B cell (primary cell): Measurements from ENCODE around the gene CDC5L. TPM values are rescaled to one million over a fixed set of nuclear protein-coding genes. Genes with fewer than 3 reads are reported as not detected.

Experiments
- ATAC-seq: fragments of 200-7000 bp; cut with Tn5 transposase; one replicate; pipeline ENCODE4 v1.10.0; 2021; ENCODE audit warnings: low read depth, mild to moderate bottlenecking, moderate number of reproducible peaks, moderate library complexity
- CTCF ChIA-PET: fragments of 350-600 bp; sonication (Branson Sonifier 250); formaldehyde crosslinking; loops from one replicate; lab custom pipeline; 2021; ENCODE audit warnings: antibody characterized with exemption, inconsistent platforms; lab: Charles Lee
- POLR2A ChIA-PET: fragments of 350-600 bp; sonication (Branson Sonifier 250); formaldehyde crosslinking; loops from one replicate; lab custom pipeline; 2021; ENCODE audit warnings: antibody characterized with exemption; lab: Charles Lee
- DNase-seq: peaks from one replicate; pipeline ENCODE4 v3.0.0; 2013
- H2AFZ ChIP-seq: 2 replicates; pipeline ENCODE4 v1.6.1; 2012; ENCODE audit warnings: mild to moderate bottlenecking, low read depth, low read length; ENCODE audit not compliant: insufficient read depth, poor library complexity, severe bottlenecking
- H3K27ac ChIP-seq, 2 donors: 1 replicate in 1 of 2; 2 replicates in 1 of 2; pipeline ENCODE4 v1.5.1; 2012 to 2013; ENCODE audit warnings: low read length in 2 of 2, mild to moderate bottlenecking in 2 of 2, moderate library complexity in 1 of 2
- H3K27me3 ChIP-seq, 4 experiments: fragments of 200-600 bp in 1 of 4; sonication (generic) in 1 of 4; replicated peaks in 1 of 4; 1 replicate in 2 of 4; 2 replicates in 2 of 4; pipeline versions ENCODE4 v1.6.1 to v1.7.0; 2013 to 2016; ENCODE audit warnings: low read length in 3 of 4, mild to moderate bottlenecking in 2 of 4, mixed read lengths in 1 of 4, moderate library complexity in 1 of 4; ENCODE audit not compliant: insufficient read depth in 4 of 4, control insufficient read depth in 3 of 4; ENCODE audit errors: control extremely low read depth in 1 of 4
- H3K36me3 ChIP-seq, 2 experiments: replicated peaks in 1 of 2; 1 replicate in 1 of 2; 2 replicates in 1 of 2; pipeline versions ENCODE4 v1.6.1 to v1.7.1; 2013; ENCODE audit warnings: low read length in 1 of 2; ENCODE audit not compliant: insufficient read depth in 2 of 2, control insufficient read depth in 1 of 2; ENCODE audit errors: control extremely low read depth in 1 of 2, extremely low read depth in 1 of 2
- H3K4me1 ChIP-seq, 2 donors: fragments of 200-600 bp in 1 of 2; sonication (generic) in 1 of 2; 1 replicate in 1 of 2; 2 replicates in 1 of 2; pipeline versions ENCODE4 v1.5.1 to v1.6.1; 2013 to 2017; ENCODE audit warnings: low read length in 2 of 2; ENCODE audit not compliant: control insufficient read depth in 2 of 2, insufficient read depth in 2 of 2
- H3K4me2 ChIP-seq: replicated peaks from 2 replicates; pipeline ENCODE3; 2012; ENCODE audit warnings: mild to moderate bottlenecking, low read depth, low read length; ENCODE audit not compliant: poor library complexity, severe bottlenecking
- H3K4me3 ChIP-seq, 5 experiments: fragments of 200-600 bp in 1 of 5; sonication (generic) in 1 of 5; 1 replicate in 3 of 5; 2 replicates in 2 of 5; pipeline versions ENCODE4 v1.5.1 to v1.7.0; 2011 to 2016; ENCODE audit warnings: low read length in 4 of 5, mild to moderate bottlenecking in 4 of 5, low read depth in 2 of 5, control low read depth in 1 of 5, moderate library complexity in 1 of 5; ENCODE audit not compliant: insufficient read depth in 1 of 5; ENCODE audit errors: control extremely low read depth in 1 of 5, extremely low read depth in 1 of 5
- H3K79me2 ChIP-seq: fragments of 200-600 bp; sonication (generic); one replicate; pipeline ENCODE4 v1.6.0; 2016; ENCODE audit warnings: low read length; ENCODE audit not compliant: control insufficient read depth, insufficient read depth
- H3K9ac ChIP-seq: fragments of 200-600 bp; sonication (generic); 2 replicates; pipeline ENCODE4 v1.6.1; 2017; ENCODE audit warnings: mild to moderate bottlenecking, low read length, moderate library complexity
- H3K9me3 ChIP-seq, 3 donors: one replicate each; pipeline versions ENCODE4 v1.6.1 to v1.7.1; 2013; ENCODE audit warnings: low read length in 2 of 3; ENCODE audit not compliant: control insufficient read depth in 2 of 3, insufficient read depth in 1 of 3; ENCODE audit errors: control extremely low read depth in 1 of 3
- H4K20me1 ChIP-seq: 2 replicates; pipeline ENCODE4 v1.6.0; 2012; ENCODE audit warnings: mild to moderate bottlenecking, low read length; ENCODE audit not compliant: insufficient read depth, control insufficient read depth, poor library complexity, severe bottlenecking
- H3K27ac Mint-ChIP-seq: one replicate; pipeline ENCODE4 v1.8.0; 2021; ENCODE audit warnings: mixed read lengths
- H3K27me3 Mint-ChIP-seq: one replicate; pipeline ENCODE4 v1.8.0; 2021; ENCODE audit warnings: mixed read lengths
- H3K4me1 Mint-ChIP-seq: one replicate; pipeline ENCODE4 v1.8.0; 2021; ENCODE audit warnings: mixed read lengths
- H3K4me3 Mint-ChIP-seq: one replicate; pipeline ENCODE4 v1.8.0; 2021; ENCODE audit warnings: mixed read lengths
- H3K9me3 Mint-ChIP-seq: one replicate; pipeline ENCODE4 v1.8.0; 2022; ENCODE audit warnings: mixed read lengths; ENCODE audit not compliant: insufficient read depth
- CTCF ChIP-seq: fragments of 200-600 bp; IDR thresholded peaks from one replicate; pipeline ENCODE4 v1.8.0; 2022; ENCODE audit warnings: antibody characterized with exemption, mild to moderate bottlenecking
- EZH2 ChIP-seq: IDR thresholded peaks from 2 replicates; pipeline ENCODE4 v1.6.1; 2012; ENCODE audit warnings: borderline replicate concordance, low read depth, mild to moderate bottlenecking, moderate library complexity, low read length; ENCODE audit not compliant: insufficient read depth, poor library complexity, severe bottlenecking
- whole genome bisulfite sequencing: methylation state at CpG from one replicate; pipeline ENCODE4 v1.1.5; 2013; ENCODE audit warnings: missing lambda C conversion rate; ENCODE audit not compliant: insufficient coverage; 5-methylcytosine and 5-hydroxymethylcytosine counted together
- intact Hi-C: fragments of 100-400 bp; cut with micrococcal nuclease; formaldehyde crosslinking; loops from one replicate; pipeline ENCODE4 v1.10.0; 2022
- polyA plus RNA-seq: library from polyadenylated mRNA; depleted of rRNA; stranded (reverse); fragments of >200 nt; gene quantifications from 2 replicates; pipeline ENCODE4 v1.2.3, GENCODE V29; 2012
- total RNA-seq, 2 donors: library from RNA; stranded (reverse); fragments of 120-200 nt in 1 of 2; gene quantifications; 1 replicate in 1 of 2; 2 replicates in 1 of 2; pipeline versions ENCODE4 v1.2.3 to v1.2.4, GENCODE V29; 2013 to 2022

Gene CDC5L
- total and polyA plus RNA-seq, 2 donors (not counting 1 experiment from before 2014, with no cell fraction given) = 4.1 to 22.2 TPM

GRCh38 chr6:44359973-44360372, 27.5 kb upstream of the CDC5L start:
- Histone ChIP-seq H3K27ac (no peak overlapping the region), H2AFZ (no peak overlapping the region), H3K36me3 (no peaks in the 10 kb centered on the region), H3K9ac (no peak overlapping the region), H3K9me3 (peaks cover 0 to 5% (median 4%) of the 10 kb centered on the region in 3 donors), H4K20me1 (no peaks in the 10 kb centered on the region), H3K27me3 (peaks cover 0 to 10% (median 4%) of the 10 kb centered on the region in 4 experiments), H3K4me3 (no peak overlapping the region), H3K4me2 (no peak overlapping the region), H3K79me2 (no peaks in the 10 kb centered on the region), H3K4me1 (no peaks in the 10 kb centered on the region)
- Mint-ChIP-seq H3K9me3 (peaks cover 4% of the 10 kb centered on the region), H3K4me1 (peaks cover 5% of the 10 kb centered on the region), H3K4me3 (no peak overlapping the region), H3K27ac (no peak overlapping the region), H3K27me3 (peaks cover 18% of the 10 kb centered on the region)
- intact Hi-C loops = no loop called here
- WGBS = 100% methylated on average over 1 of the region's 3 CpGs
- ATAC-seq (no peak), DNase-seq (no peak)
- ChIA-PET CTCF (interaction anchor here (0.6 kb wide), 1 partner anchor 48 kb away, joined by 3 read pairs; no protein-coding TSS in a partner anchor), POLR2A (no interaction called here)
- TF ChIP-seq EZH2 (no peak), CTCF (no peak)

- Mint-ChIP-seq H3K27ac (no peak overlapping the region), H3K4me3 (no peak overlapping the region), H3K4me1 (peaks cover 10% of the 10 kb centered on the region), H3K9me3 (no peaks in the 10 kb centered on the region), H3K27me3 (peaks cover 17% of the 10 kb centered on the region)
- H3K79me2 ChIP-seq = no peaks in the 10 kb centered on the region
- TF ChIP-seq EZH2 = no peak
- TF ChIP-seq CTCF = no peak
- no peaks in the 10 kb centered on the region for H3K36me3 ChIP-seq
- no peak overlapping the region for H3K9ac ChIP-seq
- WGBS = 94% methylated on average over 5 of the region's 6 CpGs
- intact Hi-C loops = no loop called here
- no peak overlapping the region for H2AFZ ChIP-seq
- no peak overlapping the region for H3K4me2 ChIP-seq
- ATAC-seq = no peak
- no peak for DNase-seq
- ChIA-PET CTCF (interaction anchor here (1.0 kb wide), 1 partner anchor 22 kb away, joined by 3 read pairs; no protein-coding TSS in a partner anchor), POLR2A (no interaction called here)
- no peak overlapping the region for H3K4me3 ChIP-seq
- H3K27ac ChIP-seq = no peak overlapping the region
- H3K9me3 ChIP-seq = no peaks in the 10 kb centered on the region
- H3K4me1 ChIP-seq = no peaks in the 10 kb centered on the region
- no peaks in the 10 kb centered on the region for H4K20me1 ChIP-seq
- peaks cover 0 to 7% (median 0%) of the 10 kb centered on the region in 4 experiments for H3K27me3 ChIP-seq
Measured at GRCh38 chr6:44361947-44362346, 25.6 kb upstream of the CDC5L start.
